ENCODE measurements around the gene ATP8A2.

Gene ATP8A2

DNA sequence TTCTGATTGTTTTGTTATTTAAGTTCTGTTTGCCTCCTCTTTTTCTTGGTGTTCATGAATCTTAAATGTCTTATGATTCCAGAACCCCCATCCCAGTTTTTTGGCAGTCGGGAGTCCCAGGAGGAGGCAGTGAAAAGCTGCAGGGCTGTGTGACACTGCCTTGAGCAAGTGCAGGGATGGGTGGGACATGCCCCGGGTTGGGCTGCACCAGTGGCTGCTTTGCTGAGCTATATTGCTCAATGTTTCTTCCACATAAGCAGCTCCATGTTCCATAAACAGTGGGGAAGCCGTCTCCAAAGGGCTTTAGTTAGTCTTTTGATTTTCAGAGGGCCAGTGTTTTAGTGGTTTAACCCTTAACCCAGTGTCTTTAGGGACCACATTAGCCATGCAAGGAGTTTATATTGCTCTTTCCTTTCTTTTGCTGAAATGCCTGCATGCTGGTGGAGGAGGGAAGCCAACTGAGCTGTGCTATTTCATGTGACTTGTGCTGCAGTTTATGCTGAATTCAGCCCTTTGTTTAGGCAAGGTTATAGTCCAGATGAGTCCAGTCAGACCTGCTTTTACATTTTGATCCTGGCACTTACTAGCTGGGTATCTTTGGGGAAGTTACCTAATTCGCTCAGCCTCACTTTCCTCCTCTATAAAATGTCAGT, 13.1 kb downstream of the ATP8A2 start:
- no peak for DNase-seq

DNA sequence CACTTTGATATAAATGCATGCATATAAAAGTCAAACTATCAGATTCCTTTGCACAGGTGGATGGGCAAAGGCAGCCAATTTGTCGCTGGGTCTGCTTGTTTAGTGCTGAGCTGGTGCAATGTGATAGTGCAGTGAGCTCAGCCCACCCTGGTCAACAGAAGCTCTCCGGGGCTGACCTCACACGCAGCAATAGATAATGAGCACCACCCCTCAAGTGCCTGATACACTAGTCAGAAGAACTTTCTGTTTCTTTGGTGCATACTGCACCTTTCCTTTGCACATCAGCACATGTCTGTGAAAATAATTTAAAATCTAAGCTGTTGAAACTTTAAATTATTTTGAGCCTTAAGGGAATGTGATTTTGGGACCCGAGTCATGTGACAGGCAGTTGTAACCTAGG, 20.2 kb downstream of the ATP8A2 start:
- no peak for DNase-seq

DNA sequence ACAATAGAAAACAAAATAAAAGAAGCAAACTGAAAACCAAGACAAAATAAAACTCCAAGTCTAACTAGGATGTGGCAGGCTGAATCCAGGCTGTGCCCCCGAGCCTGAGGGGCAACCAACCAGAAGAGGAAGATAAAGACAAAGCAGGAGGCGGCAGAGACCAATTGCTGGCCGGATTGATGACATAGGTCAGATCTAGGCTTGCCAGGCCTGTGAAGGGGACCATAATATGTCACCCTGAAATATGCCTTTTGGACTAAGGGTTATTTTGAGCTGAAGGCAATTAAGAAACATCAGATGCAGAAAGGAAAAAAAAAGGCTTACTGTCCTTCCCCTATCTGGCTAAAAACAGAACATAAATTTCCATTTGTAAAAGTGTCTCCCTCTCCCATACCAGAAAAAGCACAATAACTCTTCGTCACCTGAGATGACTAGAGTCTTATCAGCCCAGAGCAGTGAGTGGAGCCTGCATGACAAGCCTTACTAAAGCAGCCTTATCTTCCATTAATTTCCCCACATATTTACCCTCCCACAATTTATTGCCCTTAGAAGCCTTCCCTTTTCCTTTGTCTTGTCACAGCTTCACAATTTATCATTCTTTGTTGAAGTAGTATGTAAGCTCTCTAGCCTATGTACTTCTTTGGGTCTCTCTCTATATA, 22.8 kb downstream of the ATP8A2 start:
- no peak for DNase-seq

DNA sequence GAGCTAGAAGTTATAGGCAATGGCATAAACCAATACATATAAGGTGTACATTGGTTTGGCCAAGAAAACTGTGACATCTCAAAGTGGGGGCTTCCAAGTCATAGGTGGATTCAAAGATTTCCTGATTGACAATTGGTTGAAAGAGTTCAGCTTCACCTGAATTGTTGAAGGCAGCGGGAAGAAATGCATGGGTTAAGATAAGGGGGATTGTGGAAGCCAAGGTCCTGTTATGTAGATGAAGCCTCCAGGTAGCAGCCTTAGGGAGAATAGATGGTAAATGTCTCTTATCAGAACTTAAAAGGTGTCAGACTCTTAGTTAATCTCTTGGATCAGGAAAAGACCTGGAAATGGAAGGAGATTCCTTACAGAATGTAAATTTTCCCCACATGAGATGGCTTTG, 26.0 kb downstream of the ATP8A2 start:
- DNase-seq, result no peak

DNA sequence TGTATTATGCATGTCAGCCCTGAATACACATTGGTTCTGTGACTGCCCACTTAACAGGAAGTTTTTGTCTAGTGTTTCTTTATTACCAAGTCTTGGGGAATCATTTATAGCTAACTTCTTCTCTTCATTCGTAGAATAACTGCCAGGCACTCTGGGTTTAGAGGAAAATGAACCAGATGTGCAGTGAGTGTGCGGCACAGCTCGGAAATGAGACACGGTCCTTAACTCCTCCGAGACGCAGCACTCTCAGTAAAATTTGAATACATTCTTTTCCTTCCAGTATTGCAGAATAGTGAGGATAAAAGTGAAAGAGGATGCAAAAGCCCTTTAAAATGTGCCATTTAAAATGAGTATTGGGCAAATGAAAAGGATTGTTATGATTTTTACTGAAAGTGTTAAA, 29.2 kb downstream of the ATP8A2 start:
- no peak for DNase-seq

DNA sequence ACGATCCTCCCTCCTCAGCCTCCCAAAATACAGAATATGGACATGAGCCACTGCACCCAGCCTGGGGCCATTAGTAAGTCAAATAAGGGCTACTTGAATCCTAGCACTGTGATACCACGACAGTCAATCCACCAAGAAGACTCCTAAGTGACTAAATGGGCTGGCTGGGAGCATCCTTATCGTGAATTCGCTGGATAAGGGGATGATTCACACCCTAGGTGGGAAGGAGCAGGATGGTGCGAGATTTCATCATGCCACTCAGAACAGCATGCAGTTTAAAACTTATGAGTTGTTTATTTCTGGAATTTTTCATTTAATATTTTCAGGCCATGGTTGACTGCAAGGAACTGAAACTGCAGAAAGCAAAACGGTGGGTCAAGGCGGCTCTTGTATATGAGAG, 30.2 kb downstream of the ATP8A2 start:
- no peak for DNase-seq

DNA sequence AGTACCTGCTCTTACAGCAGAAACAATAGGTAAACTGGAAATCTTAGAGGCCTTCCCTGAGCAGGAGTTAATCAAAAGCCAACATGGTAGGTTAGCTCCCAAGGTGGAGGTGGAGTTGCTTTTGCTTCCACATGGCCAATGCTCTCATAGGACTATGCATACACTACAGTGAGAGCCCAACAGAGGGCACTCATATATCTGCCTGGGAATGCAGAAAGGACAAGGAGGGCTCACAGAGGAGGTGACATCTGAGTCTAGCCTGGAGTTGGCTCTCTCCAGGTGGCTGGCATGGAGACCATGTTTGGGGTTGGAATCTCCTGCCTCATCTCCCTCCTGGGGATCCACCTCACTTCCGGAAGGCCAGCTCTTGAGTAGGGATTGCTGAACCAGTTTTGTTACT, 34.6 kb downstream of the ATP8A2 start:
- DNase-seq, result no peak

DNA sequence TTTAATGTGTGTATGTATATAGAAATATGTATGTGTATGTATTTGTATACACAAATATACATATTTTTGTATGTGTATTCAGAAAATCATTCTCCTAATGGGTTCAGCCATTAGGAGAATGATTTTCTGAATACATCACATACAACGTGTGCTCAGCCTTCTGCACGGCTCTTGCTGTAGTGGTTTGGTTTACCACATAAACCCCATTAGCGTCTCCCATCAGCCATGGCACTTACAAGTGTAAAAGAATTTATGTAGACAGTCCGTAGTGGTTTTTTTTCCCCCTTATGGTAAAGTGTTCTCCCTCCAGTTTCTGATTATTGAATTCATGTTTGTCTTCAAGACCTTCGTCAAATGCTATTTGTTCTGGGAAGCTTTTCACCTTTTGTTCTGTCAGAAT, 38.2 kb downstream of the ATP8A2 start:
- DNase-seq, result no peak

DNA sequence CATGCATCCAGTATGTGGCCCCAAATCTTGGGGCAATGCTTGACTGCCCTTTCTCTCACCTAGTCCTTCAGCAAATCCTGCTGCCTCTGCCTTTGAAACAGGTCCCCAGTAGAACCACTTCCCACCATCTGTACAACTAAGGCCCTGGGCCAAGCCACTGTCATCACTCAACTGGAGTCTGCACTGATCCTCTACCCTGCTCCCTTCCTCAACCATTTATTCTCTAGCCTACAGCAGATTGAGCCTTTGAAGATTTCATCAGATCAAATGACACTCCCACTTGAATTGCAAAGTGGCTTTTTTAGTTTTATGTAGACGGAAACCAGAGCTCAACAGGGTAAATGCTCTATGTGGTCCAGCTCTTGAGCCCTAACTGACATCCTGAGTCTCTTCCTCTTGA, 43.5 kb downstream of the ATP8A2 start:
- peak; percentile 22 for DNase-seq

DNA sequence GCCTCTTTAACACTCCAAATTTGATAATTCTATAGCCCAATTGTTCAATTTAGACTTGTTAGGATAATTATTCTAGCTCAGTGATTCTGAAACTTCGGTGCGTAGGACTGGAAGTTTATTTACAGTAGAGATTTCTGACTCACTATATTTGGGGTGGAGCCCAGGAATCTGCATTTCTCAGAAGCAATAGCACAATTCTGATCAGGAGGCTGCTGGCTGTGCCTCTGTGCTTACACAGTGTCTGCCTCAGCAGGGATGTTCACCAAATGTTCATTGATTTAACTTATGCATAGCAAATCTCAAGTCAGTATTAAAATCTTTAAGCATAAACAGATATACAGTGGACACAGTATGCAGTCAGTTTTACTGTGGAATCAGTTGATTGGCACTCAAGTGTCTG, 45.8 kb downstream of the ATP8A2 start:
- DNase-seq, result no peak

DNA sequence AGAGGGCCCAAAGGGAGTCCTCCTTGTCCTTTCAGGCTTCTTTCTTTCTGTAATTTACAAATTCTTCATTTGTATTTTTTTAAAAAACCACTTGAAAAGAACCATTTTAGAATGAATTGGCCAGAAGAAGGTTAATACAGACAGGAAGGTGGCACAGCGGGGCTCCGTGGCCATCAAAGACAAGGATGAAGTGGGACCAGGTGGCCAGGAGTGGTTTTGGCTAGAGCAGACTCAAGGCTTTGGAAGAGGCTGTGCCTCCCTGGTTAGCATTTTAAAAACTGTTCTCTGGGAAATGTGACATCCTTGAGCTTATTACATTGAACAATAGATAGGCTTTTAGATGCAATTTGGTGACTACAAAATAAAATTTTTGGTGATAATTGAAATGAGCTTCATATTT, 48.4 kb downstream of the ATP8A2 start:
- DNase-seq, result no peak

DNA sequence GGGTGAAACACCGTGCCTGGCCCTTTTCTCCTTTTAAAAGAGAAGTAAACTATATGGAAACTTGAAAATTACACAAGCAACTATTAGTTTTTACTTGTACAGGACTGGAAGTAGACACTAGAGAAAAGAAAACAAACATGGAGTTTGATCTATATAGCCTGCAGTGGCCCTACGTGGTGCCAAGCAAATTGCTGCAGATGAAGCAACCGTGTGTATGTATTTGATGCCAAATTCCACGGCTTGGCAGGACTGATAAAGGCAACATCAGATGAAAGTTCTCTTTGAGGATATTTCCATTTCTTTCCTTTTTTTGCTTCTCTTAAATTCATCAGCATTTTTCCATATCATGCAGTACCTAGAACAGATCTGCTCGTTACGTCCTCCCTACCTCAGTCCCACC, 49.8 kb downstream of the ATP8A2 start:
- DNase-seq, result no peak

DNA sequence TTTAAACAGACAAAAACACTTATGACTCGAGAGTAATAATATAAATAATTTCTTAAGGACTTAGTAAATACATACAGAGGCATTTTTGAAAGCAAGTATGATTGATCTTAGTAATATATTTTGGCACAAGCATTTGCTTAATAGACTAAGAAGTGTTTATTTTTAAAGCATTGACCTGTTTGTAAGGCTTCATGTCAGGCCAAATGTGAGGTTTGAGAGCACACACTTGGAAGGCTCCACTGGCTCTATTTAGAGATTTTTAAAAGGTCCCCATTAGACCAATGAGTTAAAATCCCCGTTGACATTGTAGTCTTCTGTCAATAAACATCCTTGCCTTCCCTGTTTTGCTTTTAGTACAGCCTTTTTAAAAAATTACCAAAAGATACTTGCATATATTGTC, 50.4 kb downstream of the ATP8A2 start:
- no peak for DNase-seq

DNA sequence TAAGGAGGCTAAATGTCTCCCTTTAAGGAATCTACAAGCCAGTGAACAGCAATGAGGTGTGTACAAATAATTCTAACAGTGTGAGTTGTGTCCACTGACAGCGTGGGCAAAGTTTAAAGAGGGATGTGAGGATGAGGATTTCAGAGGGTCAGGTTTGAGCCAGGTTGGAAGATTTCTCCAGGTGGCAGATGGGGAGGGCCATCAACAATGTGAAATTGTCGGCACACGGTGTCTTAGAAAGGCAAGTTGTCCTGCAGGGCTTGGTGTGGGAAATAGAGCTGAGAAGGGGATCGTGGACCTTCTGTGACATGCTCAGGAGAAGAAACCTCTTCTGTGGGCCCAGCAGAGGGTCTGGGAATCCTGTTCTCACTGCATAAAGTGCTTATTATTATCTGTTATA, 52.1 kb downstream of the ATP8A2 start:
- DNase-seq, result no peak

DNA sequence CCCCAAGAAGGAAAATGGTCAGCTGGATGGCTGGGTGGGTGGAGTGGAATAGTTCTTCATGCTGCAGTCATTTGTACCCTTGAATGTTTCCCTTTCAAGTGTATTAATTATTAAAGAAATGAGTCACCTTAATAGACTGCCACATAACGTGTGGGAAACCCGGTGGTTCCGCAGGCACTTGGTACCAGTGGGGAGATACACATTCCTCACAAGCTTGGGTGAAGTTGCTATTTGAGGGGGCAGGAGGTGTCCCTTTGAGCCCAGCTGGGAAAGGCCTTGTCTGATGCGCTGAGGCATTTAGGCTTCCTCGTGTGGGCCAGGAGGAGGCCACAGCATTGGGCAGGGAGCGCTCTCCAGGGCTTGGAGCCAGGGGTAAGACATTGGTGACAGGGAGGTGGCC, 57.7 kb downstream of the ATP8A2 start:
- DNase-seq, result no peak

DNA sequence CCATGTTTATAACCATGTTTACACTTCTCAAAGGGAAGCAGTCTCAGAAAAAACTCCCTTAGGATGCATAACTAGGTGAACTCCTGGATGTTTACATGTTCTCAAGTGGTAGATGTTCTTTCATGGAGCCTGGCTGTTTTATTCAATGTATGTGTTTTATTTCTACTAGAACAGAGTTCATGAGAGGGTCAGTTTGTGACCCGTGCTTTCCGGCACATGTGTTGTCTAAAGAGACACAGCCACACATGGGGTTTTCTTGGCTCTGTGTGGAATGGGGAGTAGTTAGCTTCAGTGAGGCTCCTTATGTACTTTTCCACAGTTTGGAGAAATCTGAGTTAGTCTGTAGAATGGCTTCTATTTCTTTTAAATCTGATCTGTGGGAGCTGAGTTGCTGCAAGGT, 60.9 kb downstream of the ATP8A2 start:
- no peak for DNase-seq

DNA sequence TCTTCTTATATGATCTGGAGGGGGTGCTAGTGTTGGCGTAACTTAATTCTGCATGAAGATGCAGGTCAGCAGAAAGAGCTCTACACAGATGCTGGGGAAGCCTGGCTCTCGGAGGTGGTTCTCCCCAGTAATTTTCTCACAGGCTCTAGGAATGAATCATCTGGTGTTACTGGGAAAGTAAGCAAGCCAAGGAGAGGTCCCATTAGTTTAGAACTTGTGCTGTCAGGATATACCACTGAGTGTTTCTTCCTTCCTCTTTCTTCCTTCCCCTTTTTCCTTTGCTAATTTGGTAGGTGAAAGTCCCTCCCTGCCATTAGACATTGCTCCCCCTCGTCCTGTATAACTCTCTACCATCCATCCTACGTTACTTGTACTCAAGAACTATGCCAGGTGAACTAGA, 68.3 kb downstream of the ATP8A2 start:
- no peak for DNase-seq

DNA sequence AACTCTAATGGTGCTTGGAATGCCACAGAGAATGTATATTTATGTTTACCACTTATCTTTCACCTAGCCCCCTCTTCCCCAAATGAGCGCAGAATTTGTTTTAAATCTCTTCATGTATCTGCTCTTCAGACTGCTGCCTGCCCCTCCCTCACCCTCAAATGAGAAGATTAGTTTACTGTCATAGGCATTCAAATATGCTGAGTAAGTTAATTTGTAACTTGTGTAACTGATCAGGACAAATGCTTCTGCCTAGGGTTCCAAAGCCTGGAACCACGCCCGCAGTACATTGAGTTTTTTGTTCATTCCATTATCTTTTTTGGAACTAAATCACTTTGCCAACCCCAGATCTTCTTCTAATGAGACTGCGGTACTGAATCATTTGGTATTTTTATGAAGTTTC, 74.5 kb downstream of the ATP8A2 start:
- DNase-seq, result no peak

DNA sequence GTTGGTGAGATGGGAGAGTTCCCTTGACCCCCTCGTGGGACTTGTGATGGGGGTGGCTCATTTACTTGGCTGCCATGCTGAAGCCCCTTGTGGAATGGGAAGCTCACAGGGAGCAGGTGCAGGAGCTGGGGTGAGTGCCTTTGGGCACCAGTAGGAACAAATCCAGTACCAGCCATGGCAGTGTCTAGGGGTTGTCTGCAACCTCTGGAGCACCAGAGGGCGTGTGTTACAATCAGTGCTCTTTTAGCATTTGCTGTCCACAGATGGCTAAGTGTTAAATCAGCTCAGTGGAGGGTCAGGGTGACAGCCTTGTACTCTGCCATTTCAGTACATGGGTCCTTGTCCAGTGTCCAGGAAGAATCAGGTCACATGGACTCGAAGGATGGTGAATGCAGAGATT, 75.6 kb downstream of the ATP8A2 start:
- DNase-seq, result no peak

DNA sequence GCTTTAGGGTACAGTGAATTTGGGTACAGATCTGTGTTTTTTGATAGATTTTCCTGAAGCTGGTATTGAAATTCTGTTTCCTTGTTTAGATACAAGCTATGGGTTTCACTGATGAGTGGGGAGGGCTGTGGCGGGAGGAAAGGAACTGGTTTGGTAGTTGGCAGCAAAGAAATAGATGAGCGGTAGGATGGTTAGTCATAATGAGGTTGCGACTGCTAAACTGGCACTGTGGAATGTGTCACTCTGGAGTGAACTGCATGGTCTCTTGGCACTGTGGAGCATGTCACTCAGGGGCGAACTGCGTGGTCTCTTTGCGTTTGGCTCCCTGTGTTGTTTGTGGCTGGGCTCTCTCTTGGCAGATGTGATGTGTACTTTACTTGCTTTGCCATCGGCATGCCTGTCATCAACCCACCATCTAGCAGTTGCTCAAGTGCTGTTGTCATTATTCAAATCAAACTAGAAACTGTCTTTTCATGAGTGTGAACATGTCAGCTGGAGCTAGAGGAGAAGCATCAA, 82.1 kb downstream of the ATP8A2 start:
- DNase-seq, result no peak

DNA sequence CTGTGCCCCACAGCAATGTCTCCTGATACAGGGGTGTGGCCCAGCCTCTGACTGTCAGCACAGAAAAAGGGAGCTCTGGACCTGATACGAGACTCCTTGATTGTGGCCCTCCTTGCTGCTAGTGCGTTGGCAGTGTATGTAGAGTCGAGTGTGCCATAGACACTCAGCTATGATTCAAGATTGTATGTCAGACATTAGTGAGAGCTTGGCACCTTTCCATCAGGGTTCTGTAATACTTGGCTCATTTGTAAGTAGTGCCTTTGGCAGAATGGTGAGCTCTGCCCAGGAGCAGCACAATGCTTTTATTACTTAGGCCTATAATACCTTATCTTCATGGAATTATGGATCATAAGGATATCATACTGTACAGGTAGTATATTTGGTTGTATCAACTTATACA, 83.4 kb downstream of the ATP8A2 start:
- peak; percentile 50 for DNase-seq

DNA sequence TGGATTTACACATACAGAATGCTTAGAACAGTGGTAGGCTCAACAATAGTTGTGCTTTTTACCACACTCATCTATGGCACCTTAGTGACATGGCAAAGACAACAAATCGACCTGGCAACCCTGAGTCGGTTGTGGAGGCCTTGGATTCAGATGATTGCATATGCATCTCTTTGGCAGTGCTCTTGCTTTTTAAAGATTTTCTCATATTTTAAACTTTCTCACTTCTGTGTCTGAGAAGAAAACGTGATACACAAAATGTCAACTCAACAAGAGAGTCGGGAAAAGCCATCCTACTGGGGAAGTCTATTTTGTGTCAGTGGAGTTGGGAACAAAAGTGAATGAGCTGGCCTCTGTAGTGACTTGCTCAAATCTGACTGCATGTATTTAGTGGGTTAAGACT, 85.8 kb downstream of the ATP8A2 start:
- no peak for DNase-seq

DNA sequence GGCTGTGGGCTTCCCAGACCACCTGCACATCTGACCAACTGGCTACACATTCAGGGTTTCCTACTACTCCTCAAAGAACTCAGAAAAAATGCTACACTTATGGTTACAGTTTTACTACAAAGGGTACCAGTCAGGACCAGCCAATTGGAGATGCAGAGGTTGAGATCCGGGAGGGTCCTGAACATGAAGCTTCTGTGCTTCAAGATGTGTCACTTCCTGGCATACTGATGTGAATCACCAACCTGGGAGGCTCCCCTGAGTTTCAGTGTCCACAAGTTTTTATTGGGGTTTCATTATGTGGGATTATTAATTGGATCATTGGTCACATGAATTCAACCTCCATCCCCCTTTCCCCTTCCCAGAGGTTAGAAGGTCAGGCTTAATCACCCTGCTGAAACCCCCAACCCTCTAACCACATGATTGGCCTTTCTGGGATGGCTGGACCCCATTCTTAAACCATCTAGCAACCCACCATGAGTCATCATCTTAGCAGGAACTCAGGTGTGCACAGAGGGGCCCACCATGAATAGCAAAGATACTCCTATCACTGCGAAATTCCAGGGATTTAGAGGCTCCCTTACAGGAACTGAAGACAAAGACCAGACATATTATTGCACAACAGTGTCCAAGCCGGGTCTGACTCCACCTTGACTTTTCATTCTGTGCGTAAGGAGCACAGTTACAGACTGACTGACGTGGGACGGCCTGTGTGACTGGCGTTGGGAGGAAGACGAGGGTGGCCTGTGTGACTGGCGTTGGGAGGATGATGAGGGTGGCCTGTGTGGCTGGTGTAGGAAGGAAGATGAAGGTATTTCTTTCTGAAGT, 90.7 kb downstream of the ATP8A2 start:
- no peak for DNase-seq

DNA sequence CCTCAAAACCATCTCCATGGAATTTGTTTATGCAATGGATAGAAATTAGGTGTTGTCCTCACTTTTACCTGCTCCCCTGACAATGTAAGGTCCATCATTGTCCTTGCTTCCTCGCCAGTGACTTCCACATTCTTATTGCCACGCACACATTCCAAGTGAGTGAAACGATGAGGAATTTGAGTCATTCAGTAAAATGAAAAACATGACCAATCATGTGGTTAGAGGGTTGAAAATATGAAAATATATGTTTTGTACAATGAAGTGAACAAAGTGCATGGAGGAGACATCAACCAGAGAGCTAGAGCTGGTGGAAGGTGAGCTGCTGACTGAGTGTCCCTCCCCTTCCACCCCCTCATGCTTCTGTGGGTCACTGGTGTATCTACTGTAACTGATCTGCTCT, 91.7 kb downstream of the ATP8A2 start:
- DNase-seq, result no peak
